ENCODE results near the gene CD248. TPM values are rescaled to one million over a fixed set of nuclear protein-coding genes. Genes with fewer than 3 reads are reported as not detected.

CD248 gene
- total RNA-seq, 2 donors from 2014 or later, result 0.33 to 0.40 TPM

GRCh38 chr11:66315921-66316811 lies 678 bp downstream of the CD248 start:
- H3K9me3 Mint-ChIP-seq, result peaks cover 19% of the 10 kb centered on the region
- peaks cover 24% of the 10 kb centered on the region for H3K27me3 Mint-ChIP-seq (ENCODE audit: insufficient read depth)
- no peak overlapping the region for H3K27ac ChIP-seq (ENCODE audit: low read depth, low read length)
- H3K4me3 ChIP-seq (ENCODE audit: low read length), result no peak overlapping the region
- H3K4me1 Mint-ChIP-seq, result peaks cover 9% of the 10 kb centered on the region
- H3K36me3 Mint-ChIP-seq (ENCODE audit: low read depth), result no peaks in the 10 kb centered on the region
- no peak overlapping the region for H3K27ac Mint-ChIP-seq
- DNase-seq, result no peak
- H3K4me1 ChIP-seq (ENCODE audit: control insufficient read depth, insufficient read depth, low read length), result peaks cover 3% of the 10 kb centered on the region
- no peak overlapping the region for H3K9ac ChIP-seq (ENCODE audit: extremely low read depth, low read length, poor library complexity, severe bottlenecking)
- no peaks in the 10 kb centered on the region for H3K36me3 ChIP-seq (ENCODE audit: control insufficient read depth, insufficient read depth, low read length)
- H3K9me3 ChIP-seq (ENCODE audit: control insufficient read depth, low read length), result no peaks in the 10 kb centered on the region
- no peak for TF ChIP-seq CTCF (conservative IDR thresholded peaks at IDR 0.05)
- WGBS, 2 experiments (ENCODE audit: insufficient coverage in 1 of 2, insufficient read length in 1 of 2), result 91 to 93% methylated on average over 28 to 52 of the region's 52 CpGs
- H3K4me3 Mint-ChIP-seq, result no peak overlapping the region
- H3K27me3 ChIP-seq (ENCODE audit: control insufficient read depth, insufficient read depth, low read length, poor library complexity, severe bottlenecking), result no peaks in the 10 kb centered on the region

DNA sequence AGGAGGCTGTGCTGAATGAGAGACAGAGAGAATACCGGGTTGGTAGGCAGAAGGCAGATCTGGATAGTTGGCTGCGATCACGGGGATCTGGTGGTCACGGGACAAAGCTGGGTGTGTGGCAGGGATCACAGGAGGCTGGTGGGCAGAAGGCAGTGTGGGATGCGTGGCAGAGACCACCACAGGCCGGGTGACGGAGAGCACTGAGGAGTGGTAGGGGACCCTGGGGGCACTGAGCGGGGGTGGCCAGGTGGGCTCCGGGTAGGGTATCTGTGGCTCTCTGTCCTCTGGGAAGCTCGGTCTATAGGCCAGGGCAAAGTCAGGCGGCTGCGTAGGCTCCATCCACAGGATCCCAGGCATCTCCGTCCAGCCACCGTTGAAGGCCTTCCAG lies 1.4 kb downstream of the CD248 start:
- no peaks in the 10 kb centered on the region for H3K36me3 ChIP-seq (ENCODE audit: control insufficient read depth, insufficient read depth, low read length)
- H3K4me3 ChIP-seq (ENCODE audit: low read length), result no peak overlapping the region
- H3K27me3 ChIP-seq (ENCODE audit: control insufficient read depth, insufficient read depth, low read length, poor library complexity, severe bottlenecking), result no peaks in the 10 kb centered on the region
- no peak overlapping the region for H3K27ac ChIP-seq (ENCODE audit: low read depth, low read length)
- no peak overlapping the region for H3K9ac ChIP-seq (ENCODE audit: extremely low read depth, low read length, poor library complexity, severe bottlenecking)
- no peak overlapping the region for H3K27ac Mint-ChIP-seq
- H3K9me3 Mint-ChIP-seq, result peaks cover 19% of the 10 kb centered on the region
- WGBS, 2 experiments (ENCODE audit: insufficient coverage in 1 of 2, insufficient read length in 1 of 2), result 95% methylated on average over 10 to 14 of the region's 14 CpGs
- no peaks in the 10 kb centered on the region for H3K36me3 Mint-ChIP-seq (ENCODE audit: low read depth)
- peaks cover 9% of the 10 kb centered on the region for H3K4me1 Mint-ChIP-seq
- no peak for TF ChIP-seq CTCF (conservative IDR thresholded peaks at IDR 0.05)
- peaks cover 3% of the 10 kb centered on the region for H3K4me1 ChIP-seq (ENCODE audit: control insufficient read depth, insufficient read depth, low read length)
- DNase-seq, result no peak
- H3K9me3 ChIP-seq (ENCODE audit: control insufficient read depth, low read length), result no peaks in the 10 kb centered on the region
- peaks cover 25% of the 10 kb centered on the region for H3K27me3 Mint-ChIP-seq (ENCODE audit: insufficient read depth)
- H3K4me3 Mint-ChIP-seq, result no peak overlapping the region

DNA sequence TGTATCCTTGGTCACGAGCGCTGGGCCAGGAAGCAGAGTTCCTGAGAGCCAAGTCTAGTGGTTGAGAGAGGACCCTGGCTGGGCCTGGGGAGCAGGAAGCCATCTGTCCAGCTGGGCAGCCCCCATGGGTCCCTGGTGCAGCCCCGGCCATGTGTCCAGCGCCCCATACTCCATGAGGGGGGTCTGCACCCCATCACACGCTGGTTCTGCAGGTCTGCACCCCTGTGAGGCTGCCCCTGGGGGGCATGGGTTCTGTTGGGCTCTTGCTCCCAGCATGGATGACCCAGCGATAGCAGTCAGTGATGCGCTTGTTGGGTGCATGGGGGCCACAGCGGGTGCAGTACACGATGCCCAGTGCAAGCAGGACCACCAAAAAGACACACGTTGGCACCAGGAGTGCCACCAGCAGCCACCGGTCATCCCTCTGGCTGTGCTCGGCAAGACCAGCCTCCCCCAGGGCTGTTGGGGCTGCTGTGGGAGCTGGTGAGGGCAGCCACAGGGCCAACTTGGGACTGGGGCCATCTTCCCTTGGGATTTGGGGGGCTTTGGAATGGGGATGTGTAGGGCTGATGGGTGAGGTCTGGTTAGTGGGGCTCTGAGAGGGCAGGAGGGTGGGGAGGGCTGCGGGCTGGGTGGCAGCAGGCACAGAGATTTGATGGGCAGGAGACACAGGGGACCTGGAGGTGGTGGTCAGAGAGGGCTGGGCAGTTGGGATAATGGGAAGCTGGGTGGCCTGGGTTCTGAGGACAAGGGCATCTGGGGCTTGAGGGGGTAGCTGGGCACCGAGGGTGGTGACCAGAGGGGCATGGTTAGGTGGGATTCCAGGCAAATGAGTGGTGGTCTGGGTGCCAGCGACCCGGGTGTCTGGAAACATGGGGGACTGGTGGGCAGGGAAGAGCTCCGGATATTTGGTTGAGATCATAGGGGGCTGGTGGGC lies 2.0 kb downstream of the CD248 start:
- Histone ChIP-seq H3K27ac (ENCODE audit: low read depth, low read length) (no peak overlapping the region), H3K4me1 (ENCODE audit: control insufficient read depth, insufficient read depth, low read length) (peaks cover 3% of the 10 kb centered on the region), H3K27me3 (ENCODE audit: control insufficient read depth, insufficient read depth, low read length, poor library complexity, severe bottlenecking) (no peaks in the 10 kb centered on the region), H3K9me3 (ENCODE audit: control insufficient read depth, low read length) (no peaks in the 10 kb centered on the region), H3K36me3 (ENCODE audit: control insufficient read depth, insufficient read depth, low read length) (no peaks in the 10 kb centered on the region), H3K4me3 (ENCODE audit: low read length) (no peak overlapping the region), H3K9ac (ENCODE audit: extremely low read depth, low read length, poor library complexity, severe bottlenecking) (no peak overlapping the region)
- Mint-ChIP-seq H3K9me3 (peaks cover 13% of the 10 kb centered on the region), H3K36me3 (ENCODE audit: low read depth) (no peaks in the 10 kb centered on the region), H3K27ac (no peak overlapping the region), H3K27me3 (ENCODE audit: insufficient read depth) (peaks cover 22% of the 10 kb centered on the region), H3K4me1 (peaks cover 9% of the 10 kb centered on the region), H3K4me3 (no peak overlapping the region)
- whole genome bisulfite sequencing, 2 experiments (ENCODE audit: insufficient coverage in 1 of 2, insufficient read length in 1 of 2), result 92 to 96% methylated on average over 13 to 17 of the region's 17 CpGs
- TF ChIP-seq CTCF (conservative IDR thresholded peaks at IDR 0.05), result no peak
- no peak for DNase-seq

All from endodermal cell (in vitro differentiated cells).